ENCODE results near the gene LKAAEAR1. TPM values are rescaled to one million over a fixed set of nuclear protein-coding genes. Genes with fewer than 3 reads are reported as not detected.

Gene LKAAEAR1
- total and polyA plus RNA-seq, 2 of the 4 experiments (the other 2 are of a cell fraction): 0.21 TPM; not detected in 1

DNA sequence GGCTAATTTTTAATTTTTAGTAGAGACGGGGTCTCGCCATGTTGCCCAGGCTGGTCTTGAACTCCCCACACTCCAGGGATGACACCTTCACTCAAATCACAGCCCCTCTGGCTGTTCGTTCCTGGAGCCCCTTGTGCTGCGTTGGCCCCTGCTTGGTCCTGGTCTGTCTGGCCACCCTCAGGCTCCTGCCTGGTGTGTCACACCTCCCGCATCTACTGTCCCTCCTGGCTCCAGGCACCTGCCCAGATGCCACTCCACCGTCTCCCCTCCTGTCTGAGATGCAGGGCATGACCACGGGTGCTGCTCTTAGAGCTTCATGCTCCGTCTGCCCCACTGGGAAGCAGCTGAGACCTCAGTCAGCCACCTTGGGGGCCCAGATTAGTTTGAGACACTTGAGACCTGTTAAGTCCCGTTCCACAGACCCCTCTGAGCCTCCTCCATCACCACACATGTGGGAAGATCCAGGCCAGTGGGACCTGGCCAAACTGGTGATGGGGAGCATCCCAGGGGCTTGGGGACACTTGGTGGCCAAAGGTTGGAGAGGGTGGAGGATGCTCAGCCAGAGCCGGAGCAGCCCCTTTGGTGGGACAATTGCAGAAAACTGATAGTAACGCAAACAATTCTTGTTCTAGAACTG, 45.1 kb upstream of the LKAAEAR1 start:
- H3K9me1 ChIP-seq (ENCODE audit: insufficient read depth, low read length): no peaks in the 10 kb centered on the region
- no peak for TF ChIP-seq BHLHE40 (IDR thresholded peaks at IDR 0.05; ENCODE audit: low read depth, low read length)
- no peak for TF ChIP-seq MAFK (IDR thresholded peaks at IDR 0.05; ENCODE audit: low read depth, low read length)
- no peak for TF ChIP-seq RCOR1 (IDR thresholded peaks at IDR 0.05; ENCODE audit: insufficient replicate concordance, low read length)
- TF ChIP-seq RFX5 (IDR thresholded peaks at IDR 0.05; ENCODE audit: low read depth, low read length): no peak
- TF ChIP-seq, protein P1, sequence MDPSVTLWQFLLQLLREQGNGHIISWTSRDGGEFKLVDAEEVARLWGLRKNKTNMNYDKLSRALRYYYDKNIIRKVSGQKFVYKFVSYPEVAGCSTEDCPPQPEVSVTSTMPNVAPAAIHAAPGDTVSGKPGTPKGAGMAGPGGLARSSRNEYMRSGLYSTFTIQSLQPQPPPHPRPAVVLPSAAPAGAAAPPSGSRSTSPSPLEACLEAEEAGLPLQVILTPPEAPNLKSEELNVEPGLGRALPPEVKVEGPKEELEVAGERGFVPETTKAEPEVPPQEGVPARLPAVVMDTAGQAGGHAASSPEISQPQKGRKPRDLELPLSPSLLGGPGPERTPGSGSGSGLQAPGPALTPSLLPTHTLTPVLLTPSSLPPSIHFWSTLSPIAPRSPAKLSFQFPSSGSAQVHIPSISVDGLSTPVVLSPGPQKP (IDR thresholded peaks at IDR 0.05; ENCODE audit: borderline replicate concordance, low read depth, low read length): no peak
- no peak for TF ChIP-seq CHD1 (IDR thresholded peaks at IDR 0.05; ENCODE audit: low read depth, low read length)
- TF ChIP-seq, protein P2, sequence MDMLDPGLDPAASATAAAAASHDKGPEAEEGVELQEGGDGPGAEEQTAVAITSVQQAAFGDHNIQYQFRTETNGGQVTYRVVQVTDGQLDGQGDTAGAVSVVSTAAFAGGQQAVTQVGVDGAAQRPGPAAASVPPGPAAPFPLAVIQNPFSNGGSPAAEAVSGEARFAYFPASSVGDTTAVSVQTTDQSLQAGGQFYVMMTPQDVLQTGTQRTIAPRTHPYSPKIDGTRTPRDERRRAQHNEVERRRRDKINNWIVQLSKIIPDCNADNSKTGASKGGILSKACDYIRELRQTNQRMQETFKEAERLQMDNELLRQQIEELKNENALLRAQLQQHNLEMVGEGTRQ (IDR thresholded peaks at IDR 0.05; ENCODE audit: low read depth, low read length): no peak
- TF ChIP-seq FOS (IDR thresholded peaks at IDR 0.05; ENCODE audit: low read depth, low read length): no peak
- TF ChIP-seq RAD21 (IDR thresholded peaks at IDR 0.05; ENCODE audit: low read length): no peak
- no peak for TF ChIP-seq NFE2L2 (IDR thresholded peaks at IDR 0.05; ENCODE audit: low read depth, low read length)
- no peak for TF ChIP-seq SMC3 (IDR thresholded peaks at IDR 0.05; ENCODE audit: low read depth, low read length)
- H4K5ac ChIP-seq (ENCODE audit: low read depth, low read length): no peak overlapping the region
- no peak for ATAC-seq (ENCODE audit: low read depth)
- in situ Hi-C loops (cut with MboI; ENCODE audit: low sequenced_read_pairs): no loop called here
- H2BK15ac ChIP-seq (ENCODE audit: low read depth, low read length): no peak overlapping the region
- no peak overlapping the region for H3K18ac ChIP-seq (ENCODE audit: low read depth, low read length)
- H2BK20ac ChIP-seq (ENCODE audit: low read depth, low read length): no peak overlapping the region
- H3K56ac ChIP-seq (ENCODE audit: extremely low read depth, insufficient read depth, low read length): no peak overlapping the region
- no peak overlapping the region for H3K27ac ChIP-seq (ENCODE audit: insufficient read depth, low read length)
- H3K4me1 ChIP-seq (ENCODE audit: control insufficient read depth, insufficient read depth, low read length): no peaks in the 10 kb centered on the region
- ChIA-PET POLR2A (ENCODE audit: unreplicated experiment) (no interaction called here), CTCF (no interaction called here)
- no peaks in the 10 kb centered on the region for H3K9me3 ChIP-seq (ENCODE audit: control insufficient read depth, insufficient read depth, low read length)
- H2AK9ac ChIP-seq (replicated peaks; ENCODE audit: low read depth, low read length, poor library complexity): peak overlapping the region; percentile 9
- no peak overlapping the region for H4K91ac ChIP-seq (ENCODE audit: insufficient read depth, low read depth, low read length)
- H3K36me3 ChIP-seq (ENCODE audit: control insufficient read depth, insufficient read depth, low read length): no peaks in the 10 kb centered on the region
- no peak overlapping the region for H3K14ac ChIP-seq (replicated peaks; ENCODE audit: low read depth, low read length)
- intact Hi-C loops (cut with micrococcal nuclease): no loop called here
- 50% methylated on average over 6 of the region's 11 CpGs; no CpG with 5 or more reads in 1 of the 2 experiments for WGBS, 2 experiments (ENCODE audit: extremely low coverage in 2 of 2, insufficient read length in 1 of 2)
- dilution Hi-C loops (cut with HindIII; ENCODE audit: low sequenced_read_pairs, unreplicated experiment): no loop called here
- no peak for DNase-seq
- no peak overlapping the region for H2BK5ac ChIP-seq (ENCODE audit: low read depth, low read length, poor library complexity, severe bottlenecking)
- no peak overlapping the region for H2AK5ac ChIP-seq (ENCODE audit: low read depth, low read length)
- no peaks in the 10 kb centered on the region for H4K20me1 ChIP-seq (ENCODE audit: insufficient read depth, low read length)
- H3K27me3 ChIP-seq (ENCODE audit: control insufficient read depth, insufficient read depth, low read length): peaks cover 10% of the 10 kb centered on the region
- H3K23ac ChIP-seq (ENCODE audit: low read depth, low read length): no peak overlapping the region
- H3K79me1 ChIP-seq (ENCODE audit: low read depth in 1 of 2, low read length in 2 of 2): no peaks in the 10 kb centered on the region
- H4K8ac ChIP-seq (ENCODE audit: low read depth in 2 of 2, low read length in 2 of 2): no peak overlapping the region
- H3K4me2 ChIP-seq (ENCODE audit: low read depth, low read length): no peak overlapping the region
- no peak overlapping the region for H2BK120ac ChIP-seq (ENCODE audit: low read depth, low read length)
- no TSS peak for BruUV-seq (replicated peaks)
- no peak overlapping the region for H3K4ac ChIP-seq (ENCODE audit: low read depth, low read length)
- H2AFZ ChIP-seq (replicated peaks; ENCODE audit: low read length, poor library complexity): no peak overlapping the region
- no peak overlapping the region for H3K4me3 ChIP-seq (ENCODE audit: insufficient read depth, low read depth, low read length)
- H3K9ac ChIP-seq (ENCODE audit: low read depth, low read length): no peak overlapping the region
